Mesodermal cell (in vitro differentiated cells): ENCODE measurements around the gene AGAP1.

Source experiments
- H3K27ac ChIP-seq: 2 replicates; pipeline ENCODE4 v1.7.0; 2013; ENCODE audit warnings: mild to moderate bottlenecking, low read depth, low read length, moderate library complexity; ENCODE audit not compliant: severe bottlenecking
- H3K36me3 ChIP-seq: 2 replicates; pipeline ENCODE4 v1.7.1; 2013; ENCODE audit warnings: mild to moderate bottlenecking, low read length, moderate library complexity; ENCODE audit not compliant: control insufficient read depth, insufficient read depth
- H3K4me1 ChIP-seq: one replicate; pipeline ENCODE4 v1.7.1; 2013; ENCODE audit warnings: mild to moderate bottlenecking, low read length; ENCODE audit not compliant: insufficient read depth, control insufficient read depth, poor library complexity, severe bottlenecking
- H3K4me3 ChIP-seq: 2 replicates; pipeline ENCODE4 v1.7.0; 2013; ENCODE audit warnings: low read length, control low read depth, mild to moderate bottlenecking; ENCODE audit not compliant: insufficient read depth, poor library complexity, severe bottlenecking; ENCODE audit errors: extremely low read depth
- H3K9me3 ChIP-seq: 2 replicates; pipeline ENCODE4 v1.7.1; 2013; ENCODE audit warnings: mild to moderate bottlenecking, low read length, moderate library complexity; ENCODE audit not compliant: control insufficient read depth
- WGBS, 2 experiments: methylation state at CpG; one replicate each; pipeline ENCODE4 v1.1.5; 2013; ENCODE audit warnings: missing lambda C conversion rate in 2 of 2; ENCODE audit not compliant: insufficient coverage in 2 of 2; 5-methylcytosine and 5-hydroxymethylcytosine counted together

The AGAP1 gene

DNA sequence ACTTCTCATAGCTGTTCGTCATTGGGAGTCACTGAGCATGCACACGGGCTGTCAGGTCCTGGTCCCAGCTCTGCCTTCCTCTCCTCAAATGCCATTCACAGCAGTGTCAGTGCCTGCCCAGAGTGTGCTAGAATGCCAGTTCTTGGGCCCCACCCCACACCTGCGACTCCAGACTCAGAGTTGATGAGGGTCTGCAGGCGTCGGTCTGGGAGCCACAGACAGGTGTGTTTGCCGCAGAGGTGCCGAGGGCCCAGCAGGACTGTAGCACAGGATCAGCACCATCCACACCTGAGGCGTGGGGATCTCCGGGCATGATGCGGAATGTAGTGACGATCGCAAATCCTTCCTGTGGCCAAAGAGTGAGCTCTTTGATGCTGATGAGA is 56.5 kb downstream of the AGAP1 start:
- Histone ChIP-seq H3K36me3 (no peaks in the 10 kb centered on the region), H3K27ac (no peak overlapping the region), H3K9me3 (no peaks in the 10 kb centered on the region), H3K4me3 (no peak overlapping the region), H3K4me1 (peaks cover 17% of the 10 kb centered on the region)
- WGBS, 2 experiments: 94 to 99% methylated on average over 6 to 12 of the region's 12 CpGs

GRCh38 chr2:235550946-235551345 is 57.1 kb downstream of the AGAP1 start:
- Histone ChIP-seq H3K4me3 (no peak overlapping the region), H3K36me3 (no peaks in the 10 kb centered on the region), H3K9me3 (no peaks in the 10 kb centered on the region), H3K27ac (no peak overlapping the region), H3K4me1 (peaks cover 17% of the 10 kb centered on the region)
- 80 to 87% methylated on average over 2 to 8 of the region's 8 CpGs for WGBS, 2 experiments

DNA sequence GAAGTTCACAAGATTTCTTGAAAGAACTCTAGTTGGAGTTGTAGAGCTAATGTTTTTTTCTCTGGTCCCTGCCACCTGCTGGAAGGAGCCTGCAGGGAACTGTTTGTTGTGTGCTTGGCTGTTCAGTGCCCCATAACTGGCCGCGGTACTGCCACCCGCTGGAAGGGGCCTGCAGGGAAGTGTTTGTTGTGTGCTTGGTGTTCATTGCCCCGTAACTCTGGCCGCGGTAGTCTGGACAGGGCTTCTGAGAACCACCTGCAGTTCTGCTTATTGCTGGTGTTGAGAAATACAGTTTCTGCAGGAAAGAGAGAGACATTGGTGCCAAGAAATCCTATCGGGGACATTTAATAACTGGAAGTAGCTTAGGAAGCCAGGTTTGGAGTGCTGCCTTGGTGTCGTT is 58.1 kb downstream of the AGAP1 start:
- no peak overlapping the region for H3K27ac ChIP-seq
- H3K4me3 ChIP-seq: no peak overlapping the region
- 43 to 58% methylated on average over 6 to 8 of the region's 8 CpGs for WGBS, 2 experiments
- H3K36me3 ChIP-seq: no peaks in the 10 kb centered on the region
- H3K9me3 ChIP-seq: no peaks in the 10 kb centered on the region
- peaks cover 17% of the 10 kb centered on the region for H3K4me1 ChIP-seq

- WGBS, 2 experiments: 100% methylated on average over 1 of the region's 3 CpGs; no CpG with 5 or more reads in 1 of the 2 experiments
- Histone ChIP-seq H3K9me3 (no peaks in the 10 kb centered on the region), H3K27ac (no peak overlapping the region)
Observed at GRCh38 chr2:235552671-235553070, 58.8 kb downstream of the AGAP1 start.

DNA sequence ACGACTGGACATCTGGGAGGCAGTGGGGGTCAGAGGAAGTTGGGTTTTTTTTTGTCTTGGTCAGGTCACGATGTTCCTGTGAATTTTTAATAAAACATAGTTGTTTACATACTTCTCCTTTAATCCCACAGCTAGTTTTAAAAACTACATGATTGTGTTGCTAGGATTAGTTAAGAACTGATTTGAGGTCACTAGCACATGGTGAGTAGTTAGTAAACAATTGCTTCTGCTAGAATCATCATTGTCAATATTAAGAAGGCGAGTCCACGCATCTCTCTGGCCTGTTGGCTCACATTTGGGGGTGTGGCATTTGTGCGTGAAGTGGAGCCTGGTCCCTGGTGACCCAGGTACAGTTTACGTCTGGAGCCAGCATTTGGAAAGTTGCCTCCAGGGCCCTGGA is 59.4 kb downstream of the AGAP1 start:
- no peaks in the 10 kb centered on the region for H3K9me3 ChIP-seq
- 91 to 96% methylated on average over 4 of the region's 6 CpGs for WGBS, 2 experiments
- H3K4me3 ChIP-seq: no peak overlapping the region
- no peak overlapping the region for H3K27ac ChIP-seq
- no peaks in the 10 kb centered on the region for H3K36me3 ChIP-seq
- H3K4me1 ChIP-seq: peaks cover 20% of the 10 kb centered on the region

More at GRCh38 chr2:235552671-235553070, 58.8 kb downstream of the AGAP1 start:
- Histone ChIP-seq H3K36me3 (no peaks in the 10 kb centered on the region), H3K4me3 (no peak overlapping the region), H3K4me1 (peaks cover 17% of the 10 kb centered on the region)

- Histone ChIP-seq H3K4me3 (no peak overlapping the region), H3K4me1 (peaks cover 23% of the 10 kb centered on the region), H3K36me3 (no peaks in the 10 kb centered on the region), H3K9me3 (no peaks in the 10 kb centered on the region), H3K27ac (no peak overlapping the region)
- WGBS, 2 experiments: 69 to 79% methylated on average over 12 to 13 of the region's 13 CpGs
Observed at GRCh38 chr2:235553696-235554100, 59.9 kb downstream of the AGAP1 start.

DNA sequence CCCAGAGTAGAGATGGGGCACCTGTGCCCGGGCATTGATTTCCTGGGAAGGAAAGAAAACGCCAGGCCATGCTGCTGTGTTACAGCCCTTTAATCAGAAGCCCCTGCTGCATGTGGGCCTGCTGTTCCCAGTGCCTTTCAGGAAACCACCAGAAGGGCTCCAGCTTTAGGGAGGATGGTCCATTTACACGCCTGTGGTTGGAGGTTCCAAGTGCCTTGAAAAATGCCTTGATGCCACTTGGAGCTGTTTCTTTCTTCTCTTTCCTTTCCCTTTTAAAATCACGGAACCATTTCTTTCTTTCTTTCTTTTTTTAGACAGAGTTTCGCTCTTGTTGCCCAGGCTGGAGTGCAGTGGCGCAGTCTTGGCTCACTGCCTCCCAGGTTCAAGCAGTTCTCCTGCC is 60.5 kb downstream of the AGAP1 start:
- H3K4me3 ChIP-seq: no peak overlapping the region
- no peak overlapping the region for H3K27ac ChIP-seq
- H3K4me1 ChIP-seq: peaks cover 23% of the 10 kb centered on the region
- WGBS, 2 experiments: 85 to 96% methylated on average over 4 to 6 of the region's 6 CpGs
- no peaks in the 10 kb centered on the region for H3K9me3 ChIP-seq
- H3K36me3 ChIP-seq: no peaks in the 10 kb centered on the region

DNA sequence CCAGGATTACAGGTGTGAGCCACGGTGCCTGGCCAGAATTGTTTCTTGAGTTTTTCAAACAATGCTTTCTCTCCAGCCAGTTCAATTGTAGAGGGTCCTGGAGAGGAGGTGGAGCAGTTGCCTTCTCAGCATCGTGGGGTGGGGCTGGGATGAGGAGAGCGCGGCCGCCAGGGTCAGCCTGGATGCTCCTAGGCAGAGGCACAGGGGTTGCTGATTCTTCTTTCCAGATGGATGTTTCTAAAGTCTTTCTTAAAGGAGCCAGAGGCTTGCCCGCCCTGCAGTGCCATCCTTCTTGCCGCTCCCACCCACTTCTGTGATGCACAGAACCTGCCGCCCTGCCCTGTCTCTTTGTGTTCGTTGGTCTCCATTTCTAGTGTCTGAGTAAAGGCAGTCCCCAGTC is 61.1 kb downstream of the AGAP1 start:
- Histone ChIP-seq H3K36me3 (no peaks in the 10 kb centered on the region), H3K4me3 (no peak overlapping the region), H3K27ac (no peak overlapping the region), H3K9me3 (no peaks in the 10 kb centered on the region), H3K4me1 (peaks cover 23% of the 10 kb centered on the region)
- WGBS, 2 experiments: 92 to 94% methylated on average over 5 to 6 of the region's 9 CpGs

- H3K9me3 ChIP-seq: no peaks in the 10 kb centered on the region
- peaks cover 23% of the 10 kb centered on the region for H3K4me1 ChIP-seq
- H3K36me3 ChIP-seq: no peaks in the 10 kb centered on the region
- no peak overlapping the region for H3K4me3 ChIP-seq
- no peak overlapping the region for H3K27ac ChIP-seq
- WGBS, 2 experiments: 89 to 94% methylated on average over 5 to 6 of the region's 6 CpGs
Observed at GRCh38 chr2:235555371-235555770, 61.5 kb downstream of the AGAP1 start.

DNA sequence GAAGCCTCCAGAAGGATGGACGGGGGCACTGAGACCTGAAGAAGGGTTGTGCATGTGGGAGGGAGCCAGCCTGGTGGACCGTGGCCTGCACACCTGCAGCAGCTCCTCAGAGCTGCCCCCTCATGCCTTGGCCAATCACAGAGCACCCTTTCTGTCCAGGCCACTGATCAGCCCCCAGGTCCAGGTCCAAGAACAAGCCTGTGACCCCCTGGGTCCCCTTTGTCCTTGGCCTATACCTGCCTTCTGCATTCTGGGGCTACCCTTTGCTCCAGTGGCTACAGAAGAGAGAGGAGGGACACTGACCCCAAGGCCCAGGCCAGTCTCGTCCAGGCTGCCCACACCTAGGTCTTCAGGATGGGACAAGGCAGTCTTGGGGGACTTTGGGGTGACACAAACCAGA is 62.2 kb downstream of the AGAP1 start:
- Histone ChIP-seq H3K4me3 (no peak overlapping the region), H3K4me1 (peaks cover 23% of the 10 kb centered on the region)
- WGBS, 2 experiments: 85 to 94% methylated on average over 2 to 3 of the region's 3 CpGs

GRCh38 chr2:235556901-235557300 is 63.1 kb downstream of the AGAP1 start:
- no peaks in the 10 kb centered on the region for H3K36me3 ChIP-seq
- H3K27ac ChIP-seq: no peak overlapping the region
- peaks cover 23% of the 10 kb centered on the region for H3K4me1 ChIP-seq
- H3K4me3 ChIP-seq: no peak overlapping the region
- H3K9me3 ChIP-seq: no peaks in the 10 kb centered on the region
- 91 to 93% methylated on average over 7 to 8 of the region's 8 CpGs for WGBS, 2 experiments

More for the DNA sequence above, 62.2 kb downstream of the AGAP1 start:
- Histone ChIP-seq H3K36me3 (no peaks in the 10 kb centered on the region), H3K9me3 (no peaks in the 10 kb centered on the region), H3K27ac (no peak overlapping the region)
